NCI-H2196 (cell line): ENCODE measurements around the gene PSMB10.
"Not testable (repeated sequence)": the region's sequence is repeated elsewhere in the genome, so short reads cannot be mapped to it uniquely, and the experiment has no call there.

Source experiments
- DNase-seq: peaks from one replicate; lab custom pipeline; 2025; ENCODE audit not compliant: unreplicated experiment; lab: John Stamatoyannopoulos, UW

Gene PSMB10

DNA sequence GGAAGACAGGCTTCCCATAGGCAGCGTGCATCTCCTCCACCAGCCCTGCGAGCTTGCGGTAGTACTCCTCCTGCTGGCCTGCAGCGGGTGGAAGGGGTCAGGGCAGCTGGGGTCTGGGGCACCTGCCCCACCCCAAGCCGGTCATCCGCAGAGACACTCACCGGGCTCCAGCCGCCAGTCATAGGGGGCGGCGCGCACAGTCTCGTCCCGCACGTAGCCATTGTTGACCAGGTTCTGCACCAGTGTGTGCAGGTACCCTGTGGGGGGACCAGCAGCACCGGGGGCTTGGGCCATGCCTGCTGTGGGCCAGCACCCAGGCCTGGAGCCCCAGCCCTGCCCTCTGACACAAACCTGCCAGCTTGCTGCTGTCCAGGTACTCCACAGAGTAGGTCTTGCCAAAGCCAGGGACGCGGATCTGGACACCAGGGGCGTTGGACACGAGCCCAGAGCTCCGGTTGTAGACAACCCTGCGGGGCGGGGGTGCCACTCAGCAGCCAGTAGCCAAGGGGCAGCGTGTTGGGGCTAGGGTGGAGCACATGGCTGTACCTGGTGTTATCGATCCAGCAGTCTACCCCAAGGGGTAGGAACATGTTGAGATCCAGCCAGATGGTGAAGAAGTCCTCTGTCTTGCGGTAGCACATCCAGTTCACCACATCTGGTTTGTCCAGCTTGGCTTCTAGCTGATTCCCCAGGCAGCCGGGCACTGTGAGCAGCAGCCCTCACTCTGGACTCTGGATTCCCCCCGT, 6.0 kb upstream of the PSMB10 start:
- DNase-seq: peak; percentile 36

DNA sequence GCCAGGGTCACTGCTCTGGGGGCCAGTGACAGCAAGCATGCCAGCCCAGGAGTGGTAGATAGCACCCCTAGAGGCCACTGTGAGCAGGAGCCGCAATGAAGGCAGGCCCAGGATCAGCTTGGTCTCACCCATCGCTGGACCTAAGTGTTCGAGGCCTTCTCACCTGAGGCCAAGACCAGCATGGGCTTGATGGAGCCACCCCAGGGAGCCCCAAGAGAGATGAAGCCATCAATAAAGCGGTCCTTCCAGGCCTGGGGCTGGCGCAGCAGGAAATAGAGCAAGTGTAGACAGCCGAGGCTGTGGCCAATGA, 5.5 kb upstream of the PSMB10 start:
- peak; percentile 19 for DNase-seq

DNA sequence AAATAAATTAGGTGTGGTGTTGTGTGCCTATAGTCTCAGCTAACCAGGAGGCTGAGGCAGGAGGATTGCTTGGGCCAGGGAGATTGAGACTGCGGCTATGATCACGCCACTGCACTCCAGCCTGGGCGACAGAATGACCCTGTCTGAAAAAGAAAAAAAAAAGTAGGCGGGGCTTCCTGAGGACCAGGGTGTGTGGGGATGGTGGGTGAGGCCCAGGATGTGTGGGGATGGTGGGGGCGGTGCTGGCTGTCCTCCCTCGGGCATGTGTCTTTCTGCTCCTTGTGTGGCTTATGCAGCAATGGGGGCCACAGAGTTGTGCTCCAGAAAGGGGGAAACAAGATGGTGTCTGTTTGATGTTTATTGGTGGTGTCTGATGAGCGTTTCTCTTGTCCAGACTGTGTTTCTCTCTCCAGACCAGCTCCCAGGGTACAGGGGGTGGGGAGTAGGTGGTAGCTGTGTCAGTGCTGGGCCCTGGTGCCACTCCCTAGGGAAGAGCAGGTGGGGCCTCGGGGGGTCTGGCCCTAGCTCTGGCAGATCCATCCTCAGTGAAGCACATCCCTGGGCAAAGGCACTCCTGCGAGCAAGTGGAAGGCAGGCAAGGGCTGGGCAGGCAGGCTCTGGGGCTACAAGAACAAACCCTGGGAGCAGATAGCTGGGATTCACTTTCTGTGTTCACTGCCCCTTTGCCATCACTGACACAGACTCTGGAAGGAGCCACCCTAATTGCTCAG, 5.0 kb upstream of the PSMB10 start:
- no peak for DNase-seq

DNA sequence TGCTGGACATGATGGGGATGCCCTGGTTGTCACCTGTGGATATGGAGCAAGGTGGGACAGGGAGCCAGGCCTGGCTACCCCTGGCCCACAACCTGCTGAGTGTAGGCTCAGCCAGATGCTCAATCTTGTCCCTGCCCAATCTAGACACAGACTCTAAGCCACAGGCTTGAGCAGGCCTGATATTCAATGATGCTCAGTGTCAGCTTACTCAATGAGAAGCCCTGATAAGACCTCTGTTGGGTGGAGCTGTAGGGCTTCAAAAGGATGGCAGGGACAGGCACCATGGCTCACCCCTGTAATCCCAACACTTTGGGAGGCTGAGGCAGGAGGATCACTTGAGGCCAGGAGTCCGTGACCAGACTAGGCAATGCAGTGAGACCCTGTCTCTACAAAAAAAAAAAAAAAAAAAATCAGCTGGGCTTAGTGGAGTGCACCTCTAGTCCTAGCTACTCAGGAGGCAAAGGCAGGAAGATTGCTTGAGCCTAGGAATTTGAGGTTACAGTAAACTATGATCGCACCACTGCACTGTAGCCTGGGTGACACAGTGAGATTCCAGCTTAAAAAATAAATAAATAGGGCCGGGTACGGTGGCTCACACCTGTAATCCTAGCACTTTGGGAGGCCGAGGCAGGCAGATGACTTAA, 3.9 kb upstream of the PSMB10 start:
- no peak for DNase-seq

DNA sequence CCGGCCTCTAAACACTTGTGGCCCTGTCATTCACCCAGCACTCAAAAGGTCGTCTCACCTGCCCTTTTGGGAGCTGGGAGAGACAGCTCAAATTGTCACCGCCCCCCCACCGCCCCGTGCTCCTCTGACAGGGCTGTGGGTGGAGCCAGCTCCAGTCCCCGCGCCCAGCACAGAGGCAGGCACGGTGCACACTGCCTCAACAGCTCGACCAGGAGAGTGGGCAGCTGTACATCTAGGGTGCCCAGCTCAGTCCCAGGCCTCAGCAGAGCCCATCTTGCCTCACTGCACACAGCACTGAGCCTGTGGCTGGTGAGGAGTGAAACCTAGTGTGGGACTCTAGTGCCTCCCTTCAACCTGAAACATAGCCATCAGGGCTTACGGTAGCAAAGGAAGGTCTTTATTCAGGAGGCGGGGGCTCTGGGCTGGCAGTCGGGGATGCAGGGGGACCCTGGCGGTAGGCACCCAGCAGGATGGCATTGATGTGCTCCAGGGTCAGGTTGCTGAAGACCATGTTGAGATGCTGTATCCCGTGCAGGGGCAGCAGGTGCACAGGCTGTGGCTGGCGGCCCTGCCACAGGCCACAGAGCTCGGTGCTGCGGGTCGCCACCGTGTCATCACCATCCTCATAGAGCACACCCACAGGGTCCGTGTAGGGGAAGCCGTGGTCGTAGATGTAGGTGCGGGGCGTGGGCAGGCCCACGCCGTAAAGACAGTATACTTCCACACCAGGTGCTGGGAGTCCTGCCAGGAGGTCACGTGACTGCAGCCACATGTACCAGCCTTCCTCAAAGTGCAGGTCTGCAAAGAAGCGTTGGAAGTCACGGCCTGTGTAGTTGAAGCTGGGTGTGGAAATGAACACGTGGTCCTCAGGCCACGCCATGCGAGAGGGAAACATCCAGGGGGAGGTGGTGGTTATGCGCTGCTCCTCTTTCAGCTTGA, 3.1 kb upstream of the PSMB10 start:
- DNase-seq: peak; percentile 8

DNA sequence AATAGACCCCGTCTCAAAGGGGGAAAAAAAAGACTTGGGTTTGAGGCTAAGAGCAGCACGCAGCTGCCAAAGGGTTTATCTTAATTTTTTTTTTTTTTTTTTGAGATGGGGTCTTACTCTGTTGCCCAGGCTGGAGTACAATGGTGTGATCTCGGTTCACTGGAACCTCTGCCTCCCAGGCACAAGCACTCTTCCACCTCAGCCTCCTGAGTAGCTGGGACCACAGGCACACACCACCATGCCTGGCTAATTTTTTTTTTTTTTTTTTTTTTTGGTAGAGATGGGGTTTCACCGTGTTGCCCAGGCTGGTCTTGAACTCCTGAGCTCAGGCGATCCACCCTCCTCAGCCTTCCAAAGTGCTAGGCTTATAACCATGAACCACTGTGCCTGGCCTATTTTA, 1.1 kb upstream of the PSMB10 start:
- DNase-seq: not testable (repeated sequence)

DNA sequence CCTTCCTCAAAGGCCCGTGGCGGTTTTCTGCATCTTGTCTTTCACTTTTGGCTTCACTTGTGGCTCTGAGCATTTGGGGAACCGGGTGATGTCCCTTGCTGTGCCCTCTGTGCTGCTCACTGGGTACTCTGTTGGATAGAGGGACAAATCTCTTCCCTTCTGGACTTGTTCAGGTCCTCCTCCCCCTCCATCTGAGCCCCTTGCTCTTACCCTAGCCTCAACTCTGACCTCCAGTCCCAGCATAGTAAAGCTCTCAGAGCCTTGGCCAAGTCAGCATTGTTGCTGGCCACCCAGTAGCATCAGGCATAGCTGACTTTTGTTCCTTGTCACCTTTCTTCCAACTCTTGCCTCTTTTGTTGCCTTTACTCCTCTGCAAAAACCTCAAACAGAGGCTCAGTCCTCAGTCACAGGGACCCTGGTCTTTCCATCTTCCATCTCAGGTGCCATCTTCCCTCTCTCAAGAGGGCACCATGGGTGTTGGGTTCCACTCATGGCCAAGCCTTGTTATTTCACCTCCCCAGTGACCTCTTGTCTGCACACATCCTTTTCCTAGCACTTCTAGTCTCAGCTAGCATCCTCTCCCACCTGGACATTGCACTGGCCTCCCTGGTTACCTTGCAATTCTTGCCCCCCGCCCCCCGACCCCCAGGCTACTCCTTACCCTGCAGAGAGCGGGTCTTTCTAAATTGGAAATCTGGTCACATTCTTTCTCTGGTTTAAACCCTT, 393 bp upstream of the PSMB10 start:
- no peak for DNase-seq

DNA sequence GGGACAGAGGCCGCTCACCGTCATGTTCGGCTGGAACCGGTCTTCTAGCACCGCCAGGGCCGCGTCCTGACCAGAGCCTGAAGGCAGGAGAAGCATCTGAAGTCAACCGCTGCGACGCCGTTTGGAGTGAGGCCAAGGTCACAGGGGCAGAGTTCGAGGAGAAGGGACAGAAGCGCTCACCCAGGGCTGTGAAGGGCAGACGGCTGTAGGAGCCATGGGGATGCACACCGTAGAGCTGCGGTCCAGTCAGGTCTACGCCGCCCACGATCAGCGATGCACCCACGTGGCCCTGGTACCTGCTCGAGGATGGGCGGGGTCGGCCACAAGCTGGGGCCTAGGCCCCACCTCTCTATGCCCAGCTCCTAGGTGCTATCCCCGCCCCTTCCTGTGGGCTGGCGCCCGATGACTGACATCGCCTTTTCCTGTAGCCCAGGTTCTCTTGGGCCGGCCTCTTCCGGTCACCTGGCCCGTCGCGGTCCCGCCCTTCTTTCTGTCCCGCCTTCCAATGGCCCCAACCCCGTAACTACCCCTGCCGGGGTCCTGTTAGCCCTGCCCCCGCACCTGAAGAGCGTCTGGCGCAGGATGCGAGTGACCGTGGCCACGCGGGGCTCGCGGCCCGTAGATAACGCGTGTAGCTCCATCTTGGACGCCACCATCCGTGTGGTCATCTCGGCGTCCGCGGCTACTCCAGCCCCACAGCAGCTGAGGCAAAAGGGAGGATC, 1.1 kb downstream of the PSMB10 start:
- DNase-seq: peak; percentile 91

DNA sequence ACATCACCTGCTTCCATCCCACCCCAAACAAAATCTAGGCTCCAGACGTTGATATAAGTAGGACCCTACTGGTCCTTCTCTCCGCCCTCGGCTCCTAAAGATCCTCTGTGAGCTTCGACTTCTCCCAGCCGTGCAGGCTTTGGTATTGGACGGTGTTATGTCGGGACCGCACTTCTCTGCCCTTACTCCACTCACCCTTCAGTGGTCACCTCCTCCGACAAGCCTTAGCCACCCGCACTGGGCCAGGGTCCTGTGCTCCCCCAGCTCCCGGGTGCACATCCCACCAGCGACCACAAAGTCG, 1.6 kb downstream of the PSMB10 start:
- DNase-seq: no peak

DNA sequence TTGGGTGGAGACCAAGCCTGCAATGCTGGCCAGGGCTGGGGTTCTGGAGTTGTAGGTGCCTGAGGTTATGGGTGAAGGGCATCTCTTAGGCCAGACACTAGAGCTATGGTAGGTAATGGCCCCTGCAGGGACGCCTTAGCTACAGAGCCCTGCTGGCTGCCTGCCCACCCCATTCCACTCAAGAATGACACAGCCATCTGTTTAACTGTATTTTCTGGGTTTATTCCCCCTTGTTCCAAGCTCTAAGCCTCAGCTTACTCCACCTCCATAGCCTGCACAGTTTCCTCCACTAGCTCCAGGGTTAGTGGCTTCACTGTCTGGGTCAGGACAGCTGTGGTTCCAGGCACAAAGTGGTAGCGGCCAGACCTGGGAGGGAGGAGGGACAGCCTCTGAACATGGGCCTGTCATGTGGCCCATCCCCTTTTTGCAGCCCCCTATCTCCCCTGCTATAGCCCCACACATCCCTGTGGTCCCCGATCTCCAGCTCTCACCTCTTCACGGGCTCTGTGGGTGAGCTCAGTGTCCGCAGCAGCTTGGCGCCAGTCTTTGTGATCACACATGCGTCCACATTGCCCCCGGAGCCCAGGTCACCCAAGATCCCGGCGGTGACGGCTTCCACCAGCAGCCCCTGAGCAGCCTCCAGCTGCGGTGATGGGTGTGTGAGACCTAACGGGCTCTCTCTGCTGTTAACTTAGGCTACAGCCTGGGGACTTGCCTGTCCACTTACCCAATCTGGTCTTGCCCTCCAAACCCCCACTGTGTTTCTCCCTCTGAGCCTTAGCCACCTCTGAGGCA, 2.1 kb downstream of the PSMB10 start:
- DNase-seq: no peak

DNA sequence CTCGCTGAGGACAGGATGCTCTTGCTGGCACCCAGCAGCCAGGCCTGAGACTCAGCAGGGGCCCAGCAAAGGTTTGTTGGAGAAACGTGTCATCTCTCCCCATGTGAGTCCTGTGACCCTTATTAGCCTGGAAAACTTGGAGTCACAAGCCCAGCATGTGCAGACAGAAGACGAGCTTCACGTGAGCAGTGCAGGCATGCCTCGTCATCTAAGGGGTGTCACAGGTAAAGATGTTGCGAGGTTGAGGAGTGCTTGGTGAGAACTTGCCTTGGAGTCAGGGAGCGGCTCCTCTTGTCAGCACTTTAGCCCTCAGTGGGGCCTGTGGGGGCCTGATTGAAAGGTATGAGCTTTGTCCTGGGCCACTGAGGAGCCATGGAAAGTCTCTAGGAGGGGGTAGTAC, 2.8 kb downstream of the PSMB10 start:
- no peak for DNase-seq

DNA sequence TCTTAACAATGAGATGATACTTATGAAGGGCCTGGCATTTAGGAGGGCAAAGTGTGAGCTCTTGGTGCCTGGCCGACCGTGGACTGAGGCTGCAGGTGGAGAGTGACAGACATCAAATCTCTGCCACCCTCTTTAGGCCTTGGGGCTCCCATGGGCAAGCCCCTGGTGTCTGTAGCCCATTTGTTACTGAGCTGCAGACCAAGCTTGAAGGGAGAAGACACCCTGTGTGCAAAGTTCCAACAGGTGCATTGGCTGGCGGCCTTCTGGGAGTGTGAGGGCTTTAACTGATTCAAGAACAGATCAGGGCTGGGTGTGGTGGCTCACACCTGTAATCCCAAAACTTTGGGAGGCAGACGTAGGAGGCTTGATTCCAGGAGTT, 4.2 kb downstream of the PSMB10 start:
- DNase-seq: no peak

DNA sequence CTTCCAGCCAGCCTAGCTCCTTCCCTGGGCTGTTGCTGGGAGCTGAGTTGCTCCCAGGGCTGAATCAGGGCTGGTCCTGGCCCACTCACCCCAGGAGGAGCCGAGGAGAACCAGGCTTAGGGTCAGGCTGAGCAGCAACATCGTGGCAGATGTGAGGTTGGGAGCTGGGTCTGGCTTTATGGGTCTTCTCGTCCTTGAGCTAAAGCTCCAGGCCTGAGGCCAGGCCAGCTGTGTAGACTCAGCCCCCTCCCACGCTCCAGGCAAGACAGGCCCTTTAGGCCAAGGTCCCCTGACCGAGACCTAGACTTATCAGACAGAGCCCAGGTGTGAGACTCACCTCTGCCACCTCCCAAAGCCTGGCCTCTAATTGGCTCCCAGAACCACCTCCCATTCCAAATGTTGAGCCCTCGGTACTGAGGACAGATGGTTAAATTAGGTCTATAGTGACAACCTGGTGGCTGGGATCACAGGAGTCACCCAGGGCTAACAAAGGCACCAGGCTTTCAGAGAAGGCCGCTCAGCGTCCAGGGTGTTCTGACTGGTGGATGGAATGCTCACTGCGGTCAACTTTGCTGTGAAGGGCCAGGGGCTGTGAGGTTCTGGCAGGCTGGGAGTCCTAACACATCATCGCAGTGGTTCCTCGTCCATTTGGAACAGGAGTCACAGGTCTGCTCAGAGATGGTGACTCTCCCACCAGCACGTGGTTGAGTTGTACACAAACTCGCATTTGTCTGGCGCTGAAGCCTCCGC, 4.8 kb downstream of the PSMB10 start, which contains the start of gene CTRL:
CTRL (minus strand) TSS at position 151 of the 750 bp plus-strand sequence; CDS start at position 141, 10 bp downstream.
- DNase-seq: no peak

DNA sequence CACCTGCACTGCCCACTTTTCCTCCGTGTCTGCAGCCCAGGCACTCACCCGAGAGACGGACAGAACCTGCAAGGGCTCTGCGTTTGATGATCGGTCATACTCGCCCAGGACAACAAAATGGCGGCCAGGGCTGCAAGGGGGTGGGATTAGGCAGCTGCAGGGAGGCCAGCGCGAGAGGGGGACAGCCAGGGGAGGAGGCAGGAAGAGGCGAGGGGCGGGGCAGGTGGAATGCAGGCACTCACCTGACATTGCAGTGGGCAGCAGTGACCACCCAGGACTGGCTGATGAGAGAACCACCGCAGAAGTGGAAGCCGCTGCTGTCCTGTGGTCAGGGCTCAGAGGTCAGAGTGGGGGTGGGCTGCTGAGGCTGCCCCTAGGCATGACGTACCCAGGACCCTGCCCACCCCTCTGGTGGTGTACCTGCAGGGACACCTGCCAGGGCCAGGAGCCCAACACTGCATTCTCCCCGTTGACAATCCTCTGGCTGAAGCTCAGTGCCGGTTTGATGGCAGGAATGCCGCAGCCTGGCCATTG, 5.9 kb downstream of the PSMB10 start:
- no peak for DNase-seq

DNA sequence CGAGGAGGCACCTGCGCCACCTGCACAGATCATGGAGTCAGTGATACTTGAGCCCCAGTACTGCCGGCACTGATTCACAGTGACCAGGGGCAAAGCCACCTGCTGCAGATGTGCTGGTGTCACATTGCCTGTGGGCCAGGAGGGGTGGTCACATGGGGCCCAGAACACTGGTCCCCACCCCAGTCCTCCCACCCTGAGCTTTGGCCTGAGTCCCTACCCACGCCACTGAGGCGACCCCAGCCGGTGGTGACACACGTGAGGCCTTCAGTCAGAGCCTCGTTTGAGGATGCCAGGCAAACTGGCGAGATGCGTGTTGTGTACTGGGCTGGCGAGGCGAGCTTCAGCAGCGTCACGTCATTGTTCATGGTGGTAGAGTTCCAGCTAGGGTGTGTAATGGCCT, 6.5 kb downstream of the PSMB10 start:
- no peak for DNase-seq

DNA sequence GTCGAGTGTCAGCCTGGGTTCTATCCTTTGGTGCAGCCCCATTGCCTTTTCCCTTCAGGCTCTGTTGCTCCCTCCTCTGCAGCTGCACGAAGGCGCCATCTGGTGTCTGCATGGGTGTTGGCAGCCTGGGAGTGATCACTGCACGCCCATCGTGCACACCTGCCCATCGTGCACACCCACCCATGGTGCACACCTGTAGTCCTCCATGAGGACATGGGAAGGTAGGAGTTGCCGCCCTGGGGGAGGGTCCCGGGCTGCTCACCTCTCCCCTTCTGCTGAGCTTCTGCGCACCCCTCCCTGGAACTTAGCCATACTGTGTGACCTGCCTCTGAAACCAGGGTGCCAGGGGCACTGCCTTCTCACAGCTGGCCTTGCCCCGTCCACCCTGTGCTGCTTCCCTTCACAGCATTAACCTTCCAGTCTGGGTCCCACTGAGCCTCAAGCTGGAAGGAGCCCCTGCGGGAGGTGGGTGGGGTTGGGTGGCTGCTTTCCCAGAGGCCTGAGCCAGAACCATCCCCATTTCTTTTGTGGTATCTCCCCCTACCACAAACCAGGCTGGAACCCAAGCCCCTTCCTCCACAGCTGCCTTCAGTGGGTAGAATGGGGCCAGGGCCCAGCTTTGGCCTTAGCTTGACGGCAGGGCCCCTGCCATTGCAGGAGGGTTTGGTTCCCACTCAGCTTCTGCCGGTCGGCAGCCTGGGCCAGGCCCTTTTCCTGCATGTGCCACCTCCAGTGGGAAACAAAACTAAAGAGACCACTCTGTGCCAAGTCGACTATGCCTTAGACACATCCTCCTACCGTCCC, 7.9 kb downstream of the PSMB10 start:
- peak; percentile 56 for DNase-seq

DNA sequence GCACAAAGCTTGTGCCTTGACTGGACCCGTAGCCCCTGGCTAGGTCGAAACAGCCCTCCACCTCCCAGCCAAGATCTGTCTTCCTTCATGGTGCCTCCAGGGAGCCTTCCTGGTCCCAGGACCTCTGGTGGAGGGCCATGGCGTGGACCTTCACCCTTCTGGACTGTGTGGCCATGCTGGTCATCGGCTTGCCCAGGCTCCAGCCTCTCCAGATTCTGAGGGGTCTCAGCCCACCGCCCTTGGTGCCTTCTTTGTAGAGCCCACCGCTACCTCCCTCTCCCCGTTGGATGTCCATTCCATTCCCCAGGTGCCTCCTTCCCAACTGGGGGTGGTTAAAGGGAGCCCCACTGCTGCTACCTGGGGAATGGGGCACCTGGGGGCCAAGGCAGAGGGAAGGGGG, 8.5 kb downstream of the PSMB10 start:
- DNase-seq: no peak
